NOMO-1 treated with dmso at 0.1 percent for 144 hours (cell line): Measurements from ENCODE around the gene TOP1.

Experiments used
- DNase-seq: peaks from one replicate; lab custom pipeline; 2025; ENCODE audit not compliant: unreplicated experiment; lab: John Stamatoyannopoulos, UW

The TOP1 gene

GRCh38 chr20:41142919-41143318 lies 114.3 kb downstream of the TOP1 start:
- DNase-seq = no peak

GRCh38 chr20:41143354-41143753 lies 114.7 kb downstream of the TOP1 start:
- DNase-seq = no peak

- DNase-seq = no peak
Observed at GRCh38 chr20:41145317-41145716, 116.7 kb downstream of the TOP1 start.

- no peak for DNase-seq
Observed at GRCh38 chr20:41145821-41146620, 117.4 kb downstream of the TOP1 start.

GRCh38 chr20:41147767-41148191 lies 119.2 kb downstream of the TOP1 start:
- DNase-seq = no peak

- no peak for DNase-seq
Observed at GRCh38 chr20:41148942-41149341, 120.3 kb downstream of the TOP1 start.

- DNase-seq = no peak
Observed at GRCh38 chr20:41150664-41151063, 122.0 kb downstream of the TOP1 start.

GRCh38 chr20:41151134-41151869 lies 122.7 kb downstream of the TOP1 start:
- DNase-seq = no peak

GRCh38 chr20:41152108-41152757 lies 123.6 kb downstream of the TOP1 start:
- DNase-seq = no peak

GRCh38 chr20:41154436-41155176 lies 126.0 kb downstream of the TOP1 start:
- no peak for DNase-seq

- no peak for DNase-seq
Observed at GRCh38 chr20:41155261-41155660, 126.6 kb downstream of the TOP1 start.

- no peak for DNase-seq
Observed at GRCh38 chr20:41158082-41158625, 129.5 kb downstream of the TOP1 start.

- no peak for DNase-seq
Observed at GRCh38 chr20:41159547-41159946, 130.9 kb downstream of the TOP1 start.

- no peak for DNase-seq
Observed at GRCh38 chr20:41160686-41161085, 132.1 kb downstream of the TOP1 start.

GRCh38 chr20:41161886-41162285 lies 133.3 kb downstream of the TOP1 start:
- no peak for DNase-seq

- DNase-seq = no peak
Observed at GRCh38 chr20:41162396-41162795, 133.8 kb downstream of the TOP1 start.

- no peak for DNase-seq
Observed at GRCh38 chr20:41163821-41164220, 135.2 kb downstream of the TOP1 start.

- no peak for DNase-seq
Observed at GRCh38 chr20:41165001-41165882, 136.6 kb downstream of the TOP1 start.

- DNase-seq = no peak
Observed at GRCh38 chr20:41166201-41167117, 137.8 kb downstream of the TOP1 start.
